Aorta (tissue), 5 donors: ENCODE measurements around the gene FANCE. TPM values are rescaled to one million over a fixed set of nuclear protein-coding genes. Genes with fewer than 3 reads are reported as not detected.

Experiments
- ATAC-seq: fragments of 200-7000 bp; cut with Tn5 transposase; one replicate; pipeline ENCODE4 v1.9.1; 2022; ENCODE audit warnings: moderate library complexity; ENCODE audit not compliant: low FRiP score
- DNase-seq, 2 donors: peaks; one replicate each; pipeline ENCODE4 v3.0.0-alpha.2; 2020
- H3K27ac ChIP-seq, 2 donors: one replicate each; pipeline ENCODE4 v1.5.1; 2013; ENCODE audit warnings: low read length in 2 of 2, mild to moderate bottlenecking in 2 of 2, moderate library complexity in 2 of 2, control low read depth in 1 of 2, inconsistent platforms in 1 of 2, low read depth in 1 of 2
- H3K27me3 ChIP-seq, 2 donors: one replicate each; pipeline ENCODE4 v1.6.1; 2013; ENCODE audit warnings: control low read depth in 1 of 2, low read length in 1 of 2, mild to moderate bottlenecking in 1 of 2, moderate library complexity in 1 of 2; ENCODE audit not compliant: insufficient read depth in 2 of 2, control insufficient read depth in 1 of 2
- H3K36me3 ChIP-seq, 2 donors: one replicate each; pipeline ENCODE4 v1.6.1; 2013; ENCODE audit warnings: control low read depth in 1 of 2, low read length in 1 of 2, mild to moderate bottlenecking in 1 of 2; ENCODE audit not compliant: insufficient read depth in 2 of 2, control insufficient read depth in 1 of 2
- H3K4me1 ChIP-seq, 2 donors: one replicate each; pipeline ENCODE4 v1.6.1; 2013; ENCODE audit warnings: low read length in 2 of 2, control low read depth in 1 of 2, mild to moderate bottlenecking in 1 of 2, moderate library complexity in 1 of 2; ENCODE audit not compliant: insufficient read depth in 2 of 2, control insufficient read depth in 1 of 2
- H3K4me3 ChIP-seq, 2 donors: one replicate each; pipeline ENCODE4 v1.5.1; 2013; ENCODE audit warnings: low read length in 2 of 2, control low read depth in 1 of 2, mild to moderate bottlenecking in 1 of 2
- H3K9me3 ChIP-seq: one replicate; pipeline ENCODE4 v1.6.1; 2013; ENCODE audit warnings: mild to moderate bottlenecking, low read length; ENCODE audit not compliant: control insufficient read depth
- WGBS, 2 donors: extraction: QIAGEN DNeasy Blood & Tissue Kit; methylation state at CpG; one replicate each; pipeline ENCODE4 v1.1.7; 2013; 5-methylcytosine and 5-hydroxymethylcytosine counted together
- intact Hi-C, 2 donors: fragments of 100-400 bp; cut with DNase I; formaldehyde crosslinking; loops; one replicate each; pipeline versions ENCODE4 v1.14.2 to v1.15.0; 2022
- polyA plus RNA-seq, 2 donors: library from polyadenylated mRNA; stranded (reverse); fragments of 200-250 nt; gene quantifications; one replicate each; pipeline ENCODE4 v1.2.3, GENCODE V29; 2013
- total RNA-seq, 2 donors: library from RNA; stranded (reverse); fragmentation: NEBNext Ultra II Directional; extraction: Animal tissue kit (Norgen Biotek cat#: 25700); gene quantifications; one replicate each; pipeline ENCODE4 v1.2.1, GENCODE V29; 2021
- donor health status: healthy with polysubstance abuse.
- donor health status: Bipolar disorder and iron deficiency.
- donor health status: DM: no; HTN: no; CAD: no.
- donor health status: DM: no; HTN: no; CAD: no.
- donor health status: DM: yes; HTN: yes; CAD: no.

FANCE gene
- total and polyA plus RNA-seq, 4 donors, result 1.3 to 5.5 (median 4.6) TPM

- no peak overlapping the region for H3K27ac ChIP-seq
- intact Hi-C loops, result no loop called here
- H3K36me3 ChIP-seq, result peaks cover 7% of the 10 kb centered on the region in 2 donors
- peaks cover 0 to 3% of the 10 kb centered on the region in 2 donors for H3K4me1 ChIP-seq
- no peaks in the 10 kb centered on the region for H3K27me3 ChIP-seq
- DNase-seq (no peak), ATAC-seq (no peak)
- WGBS, 2 donors, result 87 to 88% methylated on average over 8 of the region's 8 CpGs
- H3K9me3 ChIP-seq, result no peaks in the 10 kb centered on the region
- H3K4me3 ChIP-seq, result no peak overlapping the region
These were observed 29.1 kb downstream of the FANCE start for GRCh38 chr6:35481226-35481625.

GRCh38 chr6:35483062-35483461 lies 30.9 kb downstream of the FANCE start:
- no peak for DNase-seq
- Histone ChIP-seq H3K4me1 (peaks cover 0 to 3% of the 10 kb centered on the region in 2 donors), H3K4me3 (no peak overlapping the region), H3K27ac (no peak overlapping the region), H3K27me3 (no peaks in the 10 kb centered on the region), H3K9me3 (no peaks in the 10 kb centered on the region), H3K36me3 (peaks cover 6 to 7% of the 10 kb centered on the region in 2 donors)
- WGBS, 2 donors, result 95 to 96% methylated on average over 4 of the region's 4 CpGs
- ATAC-seq, result no peak
- intact Hi-C loops, result no loop called here

DNA sequence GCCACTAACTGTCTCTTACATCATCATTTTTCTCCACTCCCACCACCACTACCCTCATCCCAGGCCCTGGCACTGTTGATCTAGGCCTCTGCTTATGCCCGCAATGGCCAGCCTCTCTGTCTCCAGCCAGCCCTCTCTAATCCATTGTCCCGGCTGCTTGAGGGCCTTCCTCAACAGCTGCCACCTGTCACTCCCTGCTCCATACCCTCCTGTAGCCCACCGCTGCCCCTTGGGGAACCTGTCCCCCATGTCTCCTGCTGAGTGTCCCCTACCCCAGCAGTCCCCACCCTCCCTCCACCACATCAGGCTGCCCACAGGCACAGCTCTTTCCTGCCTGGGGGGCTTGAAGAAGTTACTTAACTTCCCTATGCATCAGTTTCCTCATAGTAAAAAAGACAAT lies 31.4 kb downstream of the FANCE start:
- peak in 1 of 2 donors; percentile 44 for DNase-seq
- H3K27ac ChIP-seq, result no peak overlapping the region
- H3K9me3 ChIP-seq, result no peaks in the 10 kb centered on the region
- no peaks in the 10 kb centered on the region for H3K27me3 ChIP-seq
- no peak overlapping the region for H3K4me3 ChIP-seq
- peaks cover 2 to 3% of the 10 kb centered on the region in 2 donors for H3K36me3 ChIP-seq
- 83 to 89% methylated on average over 3 of the region's 3 CpGs for WGBS, 2 donors
- intact Hi-C loops, result no loop called here
- peaks cover 0 to 3% of the 10 kb centered on the region in 2 donors for H3K4me1 ChIP-seq
- no peak for ATAC-seq

- peaks cover 2 to 3% of the 10 kb centered on the region in 2 donors for H3K36me3 ChIP-seq
- 86 to 87% methylated on average over 13 of the region's 13 CpGs for WGBS, 2 donors
- no peaks in the 10 kb centered on the region for H3K27me3 ChIP-seq
- no peak overlapping the region for H3K27ac ChIP-seq
- no peaks in the 10 kb centered on the region for H3K9me3 ChIP-seq
- DNase-seq (peak in 1 of 2 donors; percentile 19), ATAC-seq (no peak)
- intact Hi-C loops, result no loop called here
- no peak overlapping the region for H3K4me3 ChIP-seq
- peaks cover 0 to 3% of the 10 kb centered on the region in 2 donors for H3K4me1 ChIP-seq
These were observed 31.9 kb downstream of the FANCE start for GRCh38 chr6:35483893-35484645.

GRCh38 chr6:35484921-35485392 lies 32.8 kb downstream of the FANCE start:
- no peaks in the 10 kb centered on the region for H3K9me3 ChIP-seq
- no peaks in the 10 kb centered on the region for H3K36me3 ChIP-seq
- DNase-seq, result peak; percentile 46 to 72
- no peak for ATAC-seq
- intact Hi-C loops, result no loop called here
- 80 to 87% methylated on average over 7 of the region's 7 CpGs for WGBS, 2 donors
- no peak overlapping the region for H3K4me3 ChIP-seq
- peaks cover 0 to 3% of the 10 kb centered on the region in 2 donors for H3K4me1 ChIP-seq
- peak overlapping the region; percentile 46 to 79 for H3K27ac ChIP-seq
- H3K27me3 ChIP-seq, result no peaks in the 10 kb centered on the region

- intact Hi-C loops, result no loop called here
- WGBS, 2 donors, result 14 to 22% methylated on average over 11 of the region's 11 CpGs
- no peak overlapping the region for H3K4me3 ChIP-seq
- H3K27ac ChIP-seq, result peak overlapping the region; percentile 46 to 79
- no peaks in the 10 kb centered on the region for H3K27me3 ChIP-seq
- no peaks in the 10 kb centered on the region for H3K9me3 ChIP-seq
- DNase-seq (peak; percentile 59 to 83), ATAC-seq (peak; percentile 53)
- peaks cover 0 to 3% of the 10 kb centered on the region in 2 donors for H3K4me1 ChIP-seq
- no peaks in the 10 kb centered on the region for H3K36me3 ChIP-seq
These were observed 33.3 kb downstream of the FANCE start for GRCh38 chr6:35485402-35485877.

DNA sequence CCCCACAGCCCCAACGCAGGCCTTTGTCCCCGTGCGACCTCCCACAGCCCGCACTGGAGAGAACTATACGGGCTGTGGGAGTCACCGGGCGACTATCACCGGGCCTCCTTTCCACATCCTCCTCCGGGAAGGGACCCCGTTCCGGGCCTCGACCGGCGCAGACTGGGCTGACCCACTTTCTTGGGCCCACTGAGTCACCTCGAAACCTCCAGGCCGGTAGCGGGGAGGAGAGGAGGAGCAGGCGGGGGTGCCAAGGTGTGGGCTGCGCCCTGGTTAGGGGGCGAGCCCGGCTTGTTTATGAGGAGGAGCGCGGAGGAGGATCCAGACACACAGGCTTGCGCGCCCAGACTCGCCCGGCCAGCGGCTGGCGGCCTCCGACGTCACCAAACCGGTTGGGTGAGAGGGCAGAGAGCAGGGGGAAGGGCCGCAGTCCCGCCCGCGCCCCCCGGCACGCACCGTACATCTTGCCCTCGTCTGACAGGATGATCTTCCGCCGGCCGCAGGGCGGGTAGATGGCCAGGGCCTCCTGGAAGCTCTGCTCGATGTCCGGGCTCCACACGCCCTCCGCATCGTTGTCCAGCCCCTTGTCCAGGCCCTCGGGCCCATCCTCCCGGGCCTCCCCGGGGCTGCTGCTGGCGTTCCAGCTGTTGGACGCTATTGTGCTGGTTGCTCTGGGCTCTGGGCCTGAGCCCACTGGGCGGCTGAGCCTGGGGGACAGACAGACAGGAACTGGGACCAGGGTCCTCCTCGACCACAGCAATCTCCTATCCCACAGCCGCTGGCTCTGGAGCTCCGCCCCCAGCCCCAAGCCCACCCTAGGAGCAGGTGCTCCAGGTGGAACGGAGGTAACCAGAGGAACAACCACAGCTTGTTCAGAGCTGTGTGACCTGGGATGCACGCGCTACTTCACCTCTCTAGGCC lies 34.1 kb downstream of the FANCE start:
- intact Hi-C loops, result no loop called here
- 60 to 67% methylated on average over 58 to 61 of the region's 61 CpGs for WGBS, 2 donors
- DNase-seq (peak; percentile 56 to 85), ATAC-seq (peak; percentile 36)
- Histone ChIP-seq H3K27ac (peak overlapping the region; percentile 15 to 46), H3K4me3 (no peak overlapping the region), H3K4me1 (peaks cover 0 to 3% of the 10 kb centered on the region in 2 donors), H3K9me3 (no peaks in the 10 kb centered on the region), H3K27me3 (no peaks in the 10 kb centered on the region), H3K36me3 (no peaks in the 10 kb centered on the region)

- ATAC-seq (no peak), DNase-seq (no peak)
- Histone ChIP-seq H3K27me3 (no peaks in the 10 kb centered on the region), H3K9me3 (no peaks in the 10 kb centered on the region), H3K4me1 (peaks cover 0 to 3% of the 10 kb centered on the region in 2 donors), H3K4me3 (no peak overlapping the region), H3K36me3 (no peaks in the 10 kb centered on the region), H3K27ac (peak overlapping the region; percentile 72 to 83)
- 20 to 21% methylated on average over 9 of the region's 9 CpGs for WGBS, 2 donors
- intact Hi-C loops, result no loop called here
These were observed 35.7 kb downstream of the FANCE start for GRCh38 chr6:35487658-35488516.
